ENCODE measurements around the gene ZNF804A. TPM values are rescaled to one million over a fixed set of nuclear protein-coding genes. Genes with fewer than 3 reads are reported as not detected.

Gene ZNF804A
- total and polyA plus RNA-seq, 2 of the 4 experiments (the other 2 are of a cell fraction), result 2.2 to 2.7 TPM

DNA sequence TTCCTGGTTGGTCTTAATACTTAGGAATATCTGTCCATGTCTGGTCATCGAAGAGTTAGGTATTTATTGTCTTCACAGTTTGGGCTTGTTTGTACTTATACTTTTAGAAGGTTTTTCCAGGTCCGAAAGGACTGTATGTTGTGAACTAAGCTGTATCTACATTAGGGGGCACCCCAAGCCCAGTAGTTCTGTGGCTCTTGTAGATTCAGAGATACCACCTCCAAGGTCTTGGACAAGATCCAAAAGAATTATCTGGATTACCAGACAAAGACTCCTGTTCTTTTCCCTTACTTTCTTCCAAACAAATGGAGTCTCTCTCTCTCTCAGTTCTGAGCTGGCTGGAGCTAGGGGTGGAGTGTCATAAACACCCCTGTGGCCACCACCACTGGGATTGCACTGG is 328.7 kb downstream of the ZNF804A start:
- BruUV-seq (replicated peaks), result no TSS peak
- no peaks in the 10 kb centered on the region for H3K36me3 ChIP-seq (ENCODE audit: control insufficient read depth, insufficient read depth, low read length)
- H3K9me1 ChIP-seq (ENCODE audit: insufficient read depth, low read length), result no peaks in the 10 kb centered on the region; the same call in 1 of the 2 replicates
- ATAC-seq (ENCODE audit: low read depth) (no peak), DNase-seq (no peak)
- no peaks in the 10 kb centered on the region for H3K9me3 ChIP-seq (ENCODE audit: control insufficient read depth, insufficient read depth, low read length)
- no peak overlapping the region for H3K56ac ChIP-seq (ENCODE audit: extremely low read depth, insufficient read depth, low read length)
- H3K9ac ChIP-seq (ENCODE audit: low read depth, low read length), result no peak overlapping the region
- H3K27ac ChIP-seq (ENCODE audit: insufficient read depth, low read length), result no peak overlapping the region
- H2BK5ac ChIP-seq (ENCODE audit: low read depth, low read length, poor library complexity, severe bottlenecking), result no peak overlapping the region
- H3K4me2 ChIP-seq (ENCODE audit: low read depth, low read length), result no peak overlapping the region
- H3K79me1 ChIP-seq (ENCODE audit: low read depth in 1 of 2, low read length in 2 of 2), result no peaks in the 10 kb centered on the region
- H4K8ac ChIP-seq (ENCODE audit: low read depth in 2 of 2, low read length in 2 of 2), result no peak overlapping the region
- no peak overlapping the region for H2BK20ac ChIP-seq (ENCODE audit: low read depth, low read length)
- H3K23ac ChIP-seq (ENCODE audit: low read depth, low read length), result no peak overlapping the region
- H2BK120ac ChIP-seq (ENCODE audit: low read depth, low read length), result no peak overlapping the region
- H4K20me1 ChIP-seq (ENCODE audit: insufficient read depth, low read length), result no peaks in the 10 kb centered on the region
- H4K5ac ChIP-seq (ENCODE audit: low read depth, low read length), result no peak overlapping the region
- no peak overlapping the region for H2AK5ac ChIP-seq (ENCODE audit: low read depth, low read length)
- H3K14ac ChIP-seq (replicated peaks; ENCODE audit: low read depth, low read length), result no peak overlapping the region
- no peak overlapping the region for H2AFZ ChIP-seq (replicated peaks; ENCODE audit: low read length, poor library complexity)
- CTCF ChIA-PET, result no interaction called here
- H4K91ac ChIP-seq (ENCODE audit: insufficient read depth, low read depth, low read length), result no peak overlapping the region
- no peak for TF ChIP-seq SMC3 (IDR thresholded peaks at IDR 0.05; ENCODE audit: low read depth, low read length)
- no peak for TF ChIP-seq BHLHE40 (IDR thresholded peaks at IDR 0.05; ENCODE audit: low read depth, low read length)
- TF ChIP-seq, protein P1, sequence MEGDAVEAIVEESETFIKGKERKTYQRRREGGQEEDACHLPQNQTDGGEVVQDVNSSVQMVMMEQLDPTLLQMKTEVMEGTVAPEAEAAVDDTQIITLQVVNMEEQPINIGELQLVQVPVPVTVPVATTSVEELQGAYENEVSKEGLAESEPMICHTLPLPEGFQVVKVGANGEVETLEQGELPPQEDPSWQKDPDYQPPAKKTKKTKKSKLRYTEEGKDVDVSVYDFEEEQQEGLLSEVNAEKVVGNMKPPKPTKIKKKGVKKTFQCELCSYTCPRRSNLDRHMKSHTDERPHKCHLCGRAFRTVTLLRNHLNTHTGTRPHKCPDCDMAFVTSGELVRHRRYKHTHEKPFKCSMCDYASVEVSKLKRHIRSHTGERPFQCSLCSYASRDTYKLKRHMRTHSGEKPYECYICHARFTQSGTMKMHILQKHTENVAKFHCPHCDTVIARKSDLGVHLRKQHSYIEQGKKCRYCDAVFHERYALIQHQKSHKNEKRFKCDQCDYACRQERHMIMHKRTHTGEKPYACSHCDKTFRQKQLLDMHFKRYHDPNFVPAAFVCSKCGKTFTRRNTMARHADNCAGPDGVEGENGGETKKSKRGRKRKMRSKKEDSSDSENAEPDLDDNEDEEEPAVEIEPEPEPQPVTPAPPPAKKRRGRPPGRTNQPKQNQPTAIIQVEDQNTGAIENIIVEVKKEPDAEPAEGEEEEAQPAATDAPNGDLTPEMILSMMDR (conservative IDR thresholded peaks at IDR 0.05; ENCODE audit: low read depth, low read length), result no peak
- no peak for TF ChIP-seq CHD1 (IDR thresholded peaks at IDR 0.05; ENCODE audit: low read depth, low read length)
- TF ChIP-seq, protein P2, sequence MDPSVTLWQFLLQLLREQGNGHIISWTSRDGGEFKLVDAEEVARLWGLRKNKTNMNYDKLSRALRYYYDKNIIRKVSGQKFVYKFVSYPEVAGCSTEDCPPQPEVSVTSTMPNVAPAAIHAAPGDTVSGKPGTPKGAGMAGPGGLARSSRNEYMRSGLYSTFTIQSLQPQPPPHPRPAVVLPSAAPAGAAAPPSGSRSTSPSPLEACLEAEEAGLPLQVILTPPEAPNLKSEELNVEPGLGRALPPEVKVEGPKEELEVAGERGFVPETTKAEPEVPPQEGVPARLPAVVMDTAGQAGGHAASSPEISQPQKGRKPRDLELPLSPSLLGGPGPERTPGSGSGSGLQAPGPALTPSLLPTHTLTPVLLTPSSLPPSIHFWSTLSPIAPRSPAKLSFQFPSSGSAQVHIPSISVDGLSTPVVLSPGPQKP (IDR thresholded peaks at IDR 0.05; ENCODE audit: borderline replicate concordance, low read depth, low read length), result no peak
- no peak for TF ChIP-seq MXI1 (IDR thresholded peaks at IDR 0.05; ENCODE audit: borderline replicate concordance, low read depth, low read length)
- TF ChIP-seq MAZ (IDR thresholded peaks at IDR 0.05; ENCODE audit: borderline replicate concordance, low read depth, low read length), result no peak
- TF ChIP-seq, protein P3, sequence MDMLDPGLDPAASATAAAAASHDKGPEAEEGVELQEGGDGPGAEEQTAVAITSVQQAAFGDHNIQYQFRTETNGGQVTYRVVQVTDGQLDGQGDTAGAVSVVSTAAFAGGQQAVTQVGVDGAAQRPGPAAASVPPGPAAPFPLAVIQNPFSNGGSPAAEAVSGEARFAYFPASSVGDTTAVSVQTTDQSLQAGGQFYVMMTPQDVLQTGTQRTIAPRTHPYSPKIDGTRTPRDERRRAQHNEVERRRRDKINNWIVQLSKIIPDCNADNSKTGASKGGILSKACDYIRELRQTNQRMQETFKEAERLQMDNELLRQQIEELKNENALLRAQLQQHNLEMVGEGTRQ (IDR thresholded peaks at IDR 0.05; ENCODE audit: low read depth, low read length), result no peak
- no peak for TF ChIP-seq POLR2A (IDR thresholded peaks at IDR 0.05; ENCODE audit: low read depth, low read length)
- TF ChIP-seq RCOR1 (IDR thresholded peaks at IDR 0.05; ENCODE audit: insufficient replicate concordance, low read length), result no peak
- TF ChIP-seq MAFK (IDR thresholded peaks at IDR 0.05; ENCODE audit: low read depth, low read length), result no peak
- no peak for TF ChIP-seq RFX5 (IDR thresholded peaks at IDR 0.05; ENCODE audit: low read depth, low read length)
- no peak for TF ChIP-seq FOS (IDR thresholded peaks at IDR 0.05; ENCODE audit: low read depth, low read length)
- no peak for TF ChIP-seq NFE2L2 (IDR thresholded peaks at IDR 0.05; ENCODE audit: low read depth, low read length)
- no peak for TF ChIP-seq RAD21 (IDR thresholded peaks at IDR 0.05; ENCODE audit: low read length)
- TF ChIP-seq CEBPB (IDR thresholded peaks at IDR 0.05; ENCODE audit: low read depth, low read length), result no peak
- H3K4ac ChIP-seq (ENCODE audit: low read depth, low read length), result no peak overlapping the region
- dilution Hi-C loops (cut with HindIII; ENCODE audit: low sequenced_read_pairs, unreplicated experiment) (no loop called here), in situ Hi-C loops (cut with MboI; ENCODE audit: low sequenced_read_pairs) (no loop called here), intact Hi-C loops (cut with micrococcal nuclease) (no loop called here)
- H3K4me3 ChIP-seq (ENCODE audit: insufficient read depth, low read depth, low read length), result no peak overlapping the region
- no CpG with 5 or more reads among the region's 2 CpGs for WGBS, 2 experiments (ENCODE audit: extremely low coverage in 2 of 2, insufficient read length in 1 of 2)
- no peak overlapping the region for H2BK15ac ChIP-seq (ENCODE audit: low read depth, low read length)
- H3K4me1 ChIP-seq (ENCODE audit: control insufficient read depth, insufficient read depth, low read length), result no peaks in the 10 kb centered on the region
- H2AK9ac ChIP-seq (replicated peaks; ENCODE audit: low read depth, low read length, poor library complexity), result no peak overlapping the region
- no peak overlapping the region for H3K18ac ChIP-seq (ENCODE audit: low read depth, low read length)
- H3K27me3 ChIP-seq (ENCODE audit: control insufficient read depth, insufficient read depth, low read length), result no peaks in the 10 kb centered on the region
- POLR2A ChIA-PET (ENCODE audit: unreplicated experiment), result no interaction called here
